Endothelial cell of umbilical vein (primary cell): Measurements from ENCODE around the gene FBXL14. TPM values are rescaled to one million over a fixed set of nuclear protein-coding genes. Genes with fewer than 3 reads are reported as not detected.
A peak's percentile ranks its signal among the peaks of the same experiment; 100 is the strongest.

Experiments used
- BruUV-seq: library from RNA; stranded (reverse); fragments of 400-500 nt; replicated peaks from 2 replicates; lab custom pipeline; 2021; lab: Mats Ljungman, UMichigan
- CTCF ChIA-PET: fragments of 300-600, 350-600 bp; sonication (Branson Sonifier 250); formaldehyde crosslinking; loops from one replicate; lab custom pipeline; 2021; ENCODE audit warnings: antibody characterized with exemption, inconsistent platforms; lab: Charles Lee
- POLR2A ChIA-PET: fragments of 300-600, 350-600 bp; sonication (Branson Sonifier 250); formaldehyde crosslinking; loops from one replicate; lab custom pipeline; 2021; ENCODE audit warnings: antibody characterized with exemption, inconsistent platforms; lab: Charles Lee
- DNase-seq: peaks from one replicate; pipeline ENCODE4 v3.0.0-alpha.2; 2011; ENCODE audit warnings: low read depth, low spot score
- FAIRE-seq: peaks from 2 replicates; lab custom pipeline; 2011; peaks lifted over from hg19 to GRCh38; lab: Jason Lieb, UNC
- H2AFZ ChIP-seq: 2 replicates; pipeline ENCODE4 v1.6.0; 2012; ENCODE audit warnings: low read depth, low read length, control low read depth, inconsistent platforms
- H3K27ac ChIP-seq: 2 replicates; pipeline ENCODE4 v1.5.1; 2011; ENCODE audit warnings: low read depth, mild to moderate bottlenecking, control low read depth, low read length, moderate library complexity; ENCODE audit not compliant: insufficient read depth
- H3K27me3 ChIP-seq, 2 experiments: 2 replicates each; pipeline versions ENCODE4 v1.6.0 to v1.6.1; 2011; ENCODE audit warnings: low read length in 2 of 2, mixed read lengths in 1 of 2; ENCODE audit not compliant: control insufficient read depth in 2 of 2, insufficient read depth in 2 of 2
- H3K36me3 ChIP-seq, 2 experiments: 2 replicates in 1 of 2; 3 replicates in 1 of 2; pipeline ENCODE4 v1.5.1; 2011; ENCODE audit warnings: low read length in 2 of 2, mild to moderate bottlenecking in 1 of 2, moderate library complexity in 1 of 2; ENCODE audit not compliant: control insufficient read depth in 2 of 2, insufficient read depth in 2 of 2; ENCODE audit errors: extremely low read depth in 1 of 2
- H3K4me1 ChIP-seq: 3 replicates; pipeline ENCODE4 v1.5.1; 2011; ENCODE audit warnings: mild to moderate bottlenecking, low read length; ENCODE audit not compliant: control insufficient read depth, insufficient read depth; ENCODE audit errors: extremely low read depth
- H3K4me2 ChIP-seq: 2 replicates; pipeline ENCODE4 v1.6.1; 2011; ENCODE audit warnings: low read length, control low read depth, mixed read lengths; ENCODE audit not compliant: insufficient read depth
- H3K4me3 ChIP-seq, 3 experiments: fragments of 200-600 bp in 1 of 3; sonication (generic), shearing (Covaris generic) in 1 of 3; replicated peaks in 1 of 3; 2 replicates each; pipeline ENCODE4 v1.5.1; 2011 to 2016; ENCODE audit warnings: control low read depth in 3 of 3, low read length in 3 of 3, mild to moderate bottlenecking in 2 of 3, inconsistent platforms in 1 of 3, low read depth in 1 of 3, moderate library complexity in 1 of 3; ENCODE audit not compliant: insufficient read depth in 1 of 3
- H3K79me2 ChIP-seq: 2 replicates; pipeline ENCODE4 v1.6.0; 2012; ENCODE audit warnings: low read length, inconsistent platforms; ENCODE audit not compliant: control insufficient read depth, insufficient read depth
- H3K9ac ChIP-seq: replicated peaks from 2 replicates; pipeline ENCODE3; 2011; ENCODE audit warnings: low read length, control low read depth; ENCODE audit not compliant: insufficient read depth; ENCODE audit errors: extremely low read depth
- H3K9me1 ChIP-seq: replicated peaks from 3 replicates; pipeline ENCODE4 v1.6.0; 2011; ENCODE audit warnings: mild to moderate bottlenecking, low read length; ENCODE audit not compliant: control insufficient read depth, insufficient read depth; ENCODE audit errors: extremely low read depth
- H3K9me3 ChIP-seq: replicated peaks from 2 replicates; pipeline ENCODE4 v1.5.1; 2012; ENCODE audit warnings: low read length, inconsistent platforms; ENCODE audit not compliant: control insufficient read depth, insufficient read depth
- H4K20me1 ChIP-seq: replicated peaks from 2 replicates; pipeline ENCODE3; 2011; ENCODE audit warnings: mild to moderate bottlenecking, low read length; ENCODE audit not compliant: control insufficient read depth, insufficient read depth; ENCODE audit errors: extremely low read depth
- EZH2 ChIP-seq: IDR thresholded peaks from 2 replicates; pipeline ENCODE4 v1.6.1; 2012; ENCODE audit warnings: borderline replicate concordance, low read depth, mild to moderate bottlenecking, moderate library complexity, low read length, inconsistent platforms; ENCODE audit not compliant: severe bottlenecking
- FOS ChIP-seq: IDR thresholded peaks from 2 replicates; pipeline ENCODE4 v1.6.1; 2011; ENCODE audit warnings: mild to moderate bottlenecking, low read length, moderate library complexity, borderline replicate concordance; ENCODE audit not compliant: insufficient read depth
- GATA2 ChIP-seq: IDR thresholded peaks from 2 replicates; pipeline ENCODE4 v1.7.0; 2011; ENCODE audit warnings: low read depth, mild to moderate bottlenecking, moderate library complexity, mixed read lengths, low read length; ENCODE audit not compliant: insufficient read length, insufficient read depth
- JUN ChIP-seq: IDR thresholded peaks from 2 replicates; pipeline ENCODE4 v1.6.1; 2011; ENCODE audit warnings: borderline replicate concordance, low read depth; ENCODE audit not compliant: insufficient read length, insufficient read depth
- MYC ChIP-seq: IDR thresholded peaks from one replicate; pipeline ENCODE4 v1.6.1; 2011; ENCODE audit warnings: mild to moderate bottlenecking, low read depth, low read length
- POLR2A ChIP-seq: IDR thresholded peaks from 2 replicates; pipeline ENCODE4 v1.6.1; 2012; ENCODE audit warnings: low read depth, mild to moderate bottlenecking, control low read depth, low read length
- POLR2AphosphoS5 ChIP-seq: IDR thresholded peaks from 2 replicates; pipeline ENCODE4 v1.6.1; 2012; ENCODE audit warnings: low read depth, mild to moderate bottlenecking, control low read depth, low read length, moderate library complexity; ENCODE audit not compliant: insufficient read depth
- dilution Hi-C: fragments of 300-500 bp; cut with MboI; formaldehyde crosslinking; loops from one replicate; pipeline ENCODE4 v1.15.0; 2019; ENCODE audit warnings: low sequenced_read_pairs; ENCODE audit not compliant: extremely low pct_ligation_motif_present
- intact Hi-C: fragments of 100-400 bp; cut with micrococcal nuclease; formaldehyde crosslinking; loops from one replicate; pipeline ENCODE4 v1.10.0; 2022
- polyA plus RNA-seq, 4 experiments: library from polyadenylated mRNA; depleted of rRNA in 3 of 4; stranded (reverse) in 3 of 4; unstranded in 1 of 4; fragments of >200 nt; gene quantifications; 2 replicates each; pipeline versions ENCODE4 v1.2.1 to v1.2.3, GENCODE V29; 2011 to 2012; ENCODE audit warnings: missing spikeins in 1 of 4
- total RNA-seq: library from RNA; stranded (reverse); gene quantifications from 2 replicates; pipeline ENCODE4 v1.2.3, GENCODE V29; 2021
- TF ChIP-seq, protein P1 (sequence below), 2 donors: IDR thresholded peaks; 1 replicate in 1 of 2; 2 replicates in 1 of 2; pipeline ENCODE4 v1.5.1; 2011; ENCODE audit warnings: low read length in 2 of 2, mild to moderate bottlenecking in 2 of 2, moderate library complexity in 2 of 2, control low read depth in 1 of 2, inconsistent platforms in 1 of 2, low read depth in 1 of 2; ENCODE audit not compliant: insufficient read depth in 1 of 2; ENCODE audit errors: extremely low read depth in 1 of 2
- TF ChIP-seq, protein P2 (sequence below): IDR thresholded peaks from 2 replicates; pipeline ENCODE4 v1.6.1; 2011; ENCODE audit not compliant: insufficient read depth, insufficient read length

The FBXL14 gene
- total and polyA plus RNA-seq, 2 donors (not counting 3 experiments of a cell fraction or from before 2014, with no cell fraction given), result 11.3 to 15.7 TPM

DNA sequence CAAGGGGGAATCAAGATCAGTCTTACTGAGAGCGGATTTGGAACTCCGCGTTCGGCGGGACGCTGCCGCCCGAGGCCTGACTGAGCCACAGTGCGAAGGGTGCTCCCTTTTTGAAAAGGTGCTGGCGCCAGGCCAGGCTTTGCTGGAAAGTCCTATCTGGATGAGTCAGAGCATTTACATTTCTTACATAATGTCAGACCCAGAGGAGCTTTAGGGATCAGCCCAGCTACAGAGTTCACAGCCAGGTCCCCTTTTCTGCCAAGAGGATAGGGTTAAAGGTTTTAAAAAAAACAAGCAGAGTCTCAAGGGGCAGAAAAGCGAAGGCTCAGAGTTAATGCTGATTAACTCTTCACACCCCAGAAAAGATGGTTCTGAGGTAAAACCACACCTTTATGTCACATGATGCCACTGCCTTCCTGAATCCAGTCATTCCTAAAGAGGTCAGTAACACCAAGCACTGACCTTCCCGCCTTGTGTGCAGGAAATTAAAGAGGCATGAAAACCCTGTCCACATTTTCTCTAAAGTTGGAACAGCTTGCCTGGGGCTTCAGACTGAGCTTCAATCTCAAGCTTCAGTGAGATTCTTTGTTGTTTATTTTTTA lies 11.7 kb upstream of the FBXL14 start:
- TF ChIP-seq POLR2A (no peak), EZH2 (no peak), POLR2AphosphoS5 (no peak), JUN (peak; percentile 8), FOS (peak; percentile 40), MYC (no peak), GATA2 (no peak)
- TF ChIP-seq, protein P1, sequence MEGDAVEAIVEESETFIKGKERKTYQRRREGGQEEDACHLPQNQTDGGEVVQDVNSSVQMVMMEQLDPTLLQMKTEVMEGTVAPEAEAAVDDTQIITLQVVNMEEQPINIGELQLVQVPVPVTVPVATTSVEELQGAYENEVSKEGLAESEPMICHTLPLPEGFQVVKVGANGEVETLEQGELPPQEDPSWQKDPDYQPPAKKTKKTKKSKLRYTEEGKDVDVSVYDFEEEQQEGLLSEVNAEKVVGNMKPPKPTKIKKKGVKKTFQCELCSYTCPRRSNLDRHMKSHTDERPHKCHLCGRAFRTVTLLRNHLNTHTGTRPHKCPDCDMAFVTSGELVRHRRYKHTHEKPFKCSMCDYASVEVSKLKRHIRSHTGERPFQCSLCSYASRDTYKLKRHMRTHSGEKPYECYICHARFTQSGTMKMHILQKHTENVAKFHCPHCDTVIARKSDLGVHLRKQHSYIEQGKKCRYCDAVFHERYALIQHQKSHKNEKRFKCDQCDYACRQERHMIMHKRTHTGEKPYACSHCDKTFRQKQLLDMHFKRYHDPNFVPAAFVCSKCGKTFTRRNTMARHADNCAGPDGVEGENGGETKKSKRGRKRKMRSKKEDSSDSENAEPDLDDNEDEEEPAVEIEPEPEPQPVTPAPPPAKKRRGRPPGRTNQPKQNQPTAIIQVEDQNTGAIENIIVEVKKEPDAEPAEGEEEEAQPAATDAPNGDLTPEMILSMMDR (IDR thresholded peaks at IDR 0.05; ENCODE audit: extremely low read depth in 1 of 2, insufficient read depth in 1 of 2, low read depth in 1 of 2, low read length in 2 of 2), result no peak
- TF ChIP-seq, protein P2, sequence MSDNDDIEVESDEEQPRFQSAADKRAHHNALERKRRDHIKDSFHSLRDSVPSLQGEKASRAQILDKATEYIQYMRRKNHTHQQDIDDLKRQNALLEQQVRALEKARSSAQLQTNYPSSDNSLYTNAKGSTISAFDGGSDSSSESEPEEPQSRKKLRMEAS, result no peak

More for the DNA sequence above, 11.7 kb upstream of the FBXL14 start:
- no peaks in the 10 kb centered on the region for H3K9me3 ChIP-seq
- intact Hi-C loops, result no loop called here
- no peaks in the 10 kb centered on the region for H3K27me3 ChIP-seq
- peak; percentile 69 for DNase-seq
- H3K27ac ChIP-seq, result peak overlapping the region; percentile 39
- ChIA-PET POLR2A (interaction anchor here (1.2 kb wide), 1 partner anchor 488 kb away, joined by 3 read pairs; no protein-coding TSS in a partner anchor), CTCF (interaction anchor here (1.0 to 2.2 kb wide), 11 partner anchors 9 to 657 kb away, joined by 3 to 41 read pairs (median 4); partner anchors contain the start of genes FBXL14 and RAD52)
- no peak for FAIRE-seq
- H2AFZ ChIP-seq, result peak overlapping the region; percentile 73
- no peaks in the 10 kb centered on the region for H4K20me1 ChIP-seq
- dilution Hi-C loops, result no loop called here
- no peaks in the 10 kb centered on the region for H3K36me3 ChIP-seq
- no peaks in the 10 kb centered on the region for H3K9me1 ChIP-seq
- H3K9ac ChIP-seq, result peak overlapping the region; percentile 27
- peaks cover 9% of the 10 kb centered on the region for H3K4me1 ChIP-seq
- H3K4me3 ChIP-seq, result peak overlapping the region in 1 of 3 experiments; percentile 27
- BruUV-seq, result no TSS peak
- no peaks in the 10 kb centered on the region for H3K79me2 ChIP-seq
- H3K4me2 ChIP-seq, result peak overlapping the region; percentile 76
